ENCODE results near the gene SLC39A1. TPM values are rescaled to one million over a fixed set of nuclear protein-coding genes. Genes with fewer than 3 reads are reported as not detected.

The SLC39A1 gene
- total RNA-seq, 1 experiment from 2014 or later: 97.3 TPM

- peaks cover 38% of the 10 kb centered on the region for H3K36me3 ChIP-seq (ENCODE audit: insufficient read depth, low read length, poor library complexity, severe bottlenecking)
- TF ChIP-seq CTCF (conservative IDR thresholded peaks at IDR 0.05; ENCODE audit: low read depth, low read length) (no peak), EZH2 (IDR thresholded peaks at IDR 0.05; ENCODE audit: borderline replicate concordance, low read depth, low read length, poor library complexity, severe bottlenecking) (no peak)
- H3K4me3 ChIP-seq (ENCODE audit: low read depth, low read length, poor library complexity, severe bottlenecking): no peak overlapping the region
- peaks cover 3% of the 10 kb centered on the region for H3K4me1 ChIP-seq (ENCODE audit: insufficient read depth, low read length, poor library complexity, severe bottlenecking)
- H3K27ac ChIP-seq (ENCODE audit: low read depth, low read length, poor library complexity, severe bottlenecking): no peak overlapping the region
- ChIA-PET CTCF (no interaction called here), POLR2A (ENCODE audit: low non-redundant PET) (no interaction called here)
- no peak for DNase-seq (ENCODE audit: low spot score)
- no TSS peak for BruUV-seq (replicated peaks)
- H3K27me3 ChIP-seq (replicated peaks; ENCODE audit: insufficient read depth, low read depth, low read length, poor library complexity): no peaks in the 10 kb centered on the region
- H3K9me3 ChIP-seq (ENCODE audit: low read depth, low read length, poor library complexity, severe bottlenecking): no peaks in the 10 kb centered on the region
- intact Hi-C loops (cut with micrococcal nuclease; ENCODE audit: unreplicated experiment): no loop called here
Measured at GRCh38 chr1:153951801-153952200, 11.5 kb downstream of the SLC39A1 start.

- ChIA-PET POLR2A (ENCODE audit: low non-redundant PET) (no interaction called here), CTCF (no interaction called here)
- Histone ChIP-seq H3K4me3 (ENCODE audit: low read depth, low read length, poor library complexity, severe bottlenecking) (no peak overlapping the region), H3K4me1 (ENCODE audit: insufficient read depth, low read length, poor library complexity, severe bottlenecking) (no peaks in the 10 kb centered on the region), H3K27ac (ENCODE audit: low read depth, low read length, poor library complexity, severe bottlenecking) (no peak overlapping the region), H3K27me3 (replicated peaks; ENCODE audit: insufficient read depth, low read depth, low read length, poor library complexity) (no peaks in the 10 kb centered on the region), H3K36me3 (ENCODE audit: insufficient read depth, low read length, poor library complexity, severe bottlenecking) (peaks cover 38% of the 10 kb centered on the region), H3K9me3 (ENCODE audit: low read depth, low read length, poor library complexity, severe bottlenecking) (no peaks in the 10 kb centered on the region)
- no TSS peak for BruUV-seq (replicated peaks)
- intact Hi-C loops (cut with micrococcal nuclease; ENCODE audit: unreplicated experiment): no loop called here
- TF ChIP-seq CTCF (conservative IDR thresholded peaks at IDR 0.05; ENCODE audit: low read depth, low read length): no peak
- TF ChIP-seq EZH2 (IDR thresholded peaks at IDR 0.05; ENCODE audit: borderline replicate concordance, low read depth, low read length, poor library complexity, severe bottlenecking): no peak
- DNase-seq (ENCODE audit: low spot score): no peak
Measured at GRCh38 chr1:153951183-153951582, 12.2 kb downstream of the SLC39A1 start.

GRCh38 chr1:153946622-153947241 lies 16.6 kb downstream of the SLC39A1 start, which contains the start of gene DENND4B:
DENND4B (minus strand) TSS chr1:153946718; CDS start chr1:153944374, 2,344 bp downstream.
- DNase-seq (ENCODE audit: low spot score): peak; percentile 82
- ChIA-PET CTCF (interaction anchor here (0.6 to 1.6 kb wide), 10 partner anchors 10 to 1238 kb away, joined by 3 to 14 read pairs (median 4); partner anchors contain the start of genes RAB13 and SLC39A1), POLR2A (ENCODE audit: low non-redundant PET) (interaction anchor here (0.6 to 0.7 kb wide), 3 partner anchors 19 to 44 kb away, joined by 3 to 16 read pairs (median 7); no protein-coding TSS in a partner anchor)
- Histone ChIP-seq H3K4me1 (ENCODE audit: insufficient read depth, low read length, poor library complexity, severe bottlenecking) (peaks cover 6% of the 10 kb centered on the region), H3K27ac (ENCODE audit: low read depth, low read length, poor library complexity, severe bottlenecking) (peak within 1 kb of the TSS; percentile 94), H3K27me3 (replicated peaks; ENCODE audit: insufficient read depth, low read depth, low read length, poor library complexity) (no peaks in the 10 kb centered on the region), H3K36me3 (ENCODE audit: insufficient read depth, low read length, poor library complexity, severe bottlenecking) (peaks cover 32% of the 10 kb centered on the region), H3K9me3 (ENCODE audit: low read depth, low read length, poor library complexity, severe bottlenecking) (no peaks in the 10 kb centered on the region), H3K4me3 (ENCODE audit: low read depth, low read length, poor library complexity, severe bottlenecking) (peak within 1 kb of the TSS; percentile 98)
- BruUV-seq (replicated peaks): no TSS peak
- TF ChIP-seq EZH2 (IDR thresholded peaks at IDR 0.05; ENCODE audit: borderline replicate concordance, low read depth, low read length, poor library complexity, severe bottlenecking) (no peak), CTCF (conservative IDR thresholded peaks at IDR 0.05; ENCODE audit: low read depth, low read length) (peak; percentile 91)
- intact Hi-C loops (cut with micrococcal nuclease; ENCODE audit: unreplicated experiment): loop anchor here (2.0 kb wide), 1 partner anchor 150 kb away; no protein-coding TSS in a partner anchor

All from A673 (cell line).